Smooth muscle cell (in vitro differentiated cells): ENCODE data around the gene ANXA5. TPM values are rescaled to one million over a fixed set of nuclear protein-coding genes. Genes with fewer than 3 reads are reported as not detected.
A peak's percentile ranks its signal among the peaks of the same experiment; 100 is the strongest.

ENCODE experiments used
- DNase-seq: peaks from one replicate; lab custom pipeline; 2025; ENCODE audit not compliant: unreplicated experiment; lab: John Stamatoyannopoulos, UW
- H2AFZ ChIP-seq: fragments of 200-600 bp; sonication (generic); 2 replicates; pipeline ENCODE4 v1.6.0; 2016; ENCODE audit warnings: antibody characterized with exemption, low read depth, mild to moderate bottlenecking
- H3F3A ChIP-seq: fragments of 200-600 bp; sonication (generic); 2 replicates; pipeline ENCODE4 v1.6.0; 2017; ENCODE audit warnings: antibody characterized with exemption, low read depth
- H3K27ac ChIP-seq: fragments of 200-600 bp; sonication (generic); 2 replicates; pipeline ENCODE4 v1.5.1; 2016; ENCODE audit warnings: low read depth, mild to moderate bottlenecking
- H3K27me3 ChIP-seq: fragments of 200-600 bp; sonication (generic); 2 replicates; pipeline ENCODE4 v1.6.1; 2016; ENCODE audit warnings: low read depth, mild to moderate bottlenecking
- H3K36me3 ChIP-seq: fragments of 200-600 bp; sonication (generic); 2 replicates; pipeline ENCODE4 v1.5.1; 2016; ENCODE audit warnings: low read depth
- H3K4me1 ChIP-seq: fragments of 200-600 bp; sonication (generic); 2 replicates; pipeline ENCODE4 v1.5.1; 2016; ENCODE audit warnings: low read depth
- H3K4me2 ChIP-seq: fragments of 200-600 bp; sonication (generic); 2 replicates; pipeline ENCODE4 v1.6.0; 2016; ENCODE audit warnings: mild to moderate bottlenecking
- H3K4me3 ChIP-seq: fragments of 200-600 bp; sonication (generic); 2 replicates; pipeline ENCODE4 v1.5.1; 2016; ENCODE audit warnings: mild to moderate bottlenecking
- H3K79me2 ChIP-seq: fragments of 200-600 bp; sonication (generic); 2 replicates; pipeline ENCODE4 v1.6.0; 2016; ENCODE audit warnings: low read depth, mild to moderate bottlenecking
- H3K9ac ChIP-seq: fragments of 200-600 bp; sonication (generic); 2 replicates; pipeline ENCODE4 v1.6.0; 2016; ENCODE audit warnings: low read depth
- H3K9me3 ChIP-seq: fragments of 200-600 bp; sonication (generic); replicated peaks from 2 replicates; pipeline ENCODE4 v1.5.1; 2016; ENCODE audit warnings: low read depth
- H4K20me1 ChIP-seq: fragments of 200-600 bp; sonication (generic); 2 replicates; pipeline ENCODE4 v1.6.0; 2016; ENCODE audit warnings: low read depth
- CTCF ChIP-seq: fragments of 200-600 bp; sonication (generic); IDR thresholded peaks from 2 replicates; pipeline ENCODE4 v1.5.1; 2017; ENCODE audit warnings: borderline replicate concordance, mild to moderate bottlenecking, antibody characterized with exemption; ENCODE audit not compliant: insufficient read depth, poor library complexity, severe bottlenecking
- WGBS: methylation state at CpG from one replicate; pipeline ENCODE4 v1.1.7; 2016; ENCODE audit warnings: low lambda C conversion rate; 5-methylcytosine and 5-hydroxymethylcytosine counted together
- polyA plus RNA-seq: library from polyadenylated mRNA; unstranded; fragments of >200 nt; fragmentation: Nextera tagmentation; extraction: Ambion mirVana; gene quantifications from 2 replicates; pipeline ENCODE4 v1.2.1, GENCODE V29; 2016
- total RNA-seq: library from RNA; depleted of rRNA; stranded (reverse); fragments of >200 nt; gene quantifications from 2 replicates; pipeline ENCODE4 v1.2.3, GENCODE V29; 2014

The ANXA5 gene
- total RNA-seq, result 481 and 521 TPM in 2 replicates
- 586 and 597 TPM in 2 replicates for polyA plus RNA-seq

DNA sequence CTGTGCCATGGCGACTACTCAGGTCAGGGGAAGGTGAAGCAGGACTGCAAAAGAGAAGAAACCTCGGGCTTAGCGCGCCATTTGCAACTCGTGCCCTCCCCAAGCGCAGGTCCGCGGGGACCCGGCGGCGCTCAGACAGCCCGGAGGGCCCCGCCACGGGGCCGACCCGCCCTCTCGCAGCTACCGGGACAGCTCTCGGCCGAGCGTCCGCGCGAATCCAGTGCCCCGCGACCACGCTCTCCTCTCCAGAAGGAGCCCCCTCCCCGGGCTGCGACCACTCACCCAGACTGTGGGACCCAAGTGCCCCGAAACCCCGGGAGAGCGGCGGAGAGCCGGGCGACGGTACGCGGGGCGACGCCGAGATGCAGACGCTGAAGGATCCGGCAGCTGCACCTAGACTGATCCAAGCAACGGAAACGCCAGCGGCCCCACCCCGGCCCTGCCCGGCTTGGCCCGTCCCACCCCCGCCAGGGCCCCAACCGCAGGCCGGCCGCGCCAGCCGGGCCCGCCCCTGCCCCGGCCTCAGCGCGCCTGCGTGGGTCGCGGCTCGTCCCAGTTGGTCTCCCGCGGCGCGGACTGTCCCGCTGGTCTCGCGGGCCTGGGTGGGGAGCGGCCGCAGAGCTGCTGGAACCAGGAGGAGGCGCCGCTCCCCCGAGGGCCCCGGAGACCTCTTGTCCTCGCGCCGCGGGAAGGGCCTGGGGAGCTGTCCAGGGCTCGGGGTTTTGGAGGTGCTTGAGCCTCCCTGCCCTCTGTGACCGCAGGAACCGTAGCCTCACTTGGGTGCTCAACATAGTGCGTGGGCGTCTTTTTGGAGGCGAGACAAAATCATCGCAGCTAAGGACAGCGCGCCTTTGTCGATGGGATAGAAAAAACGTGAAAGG is at the start of gene ANXA5:
ANXA5 (minus strand) TSS at position 400 of the 881 bp plus-strand sequence; CDS start at position 9, 391 bp downstream.
- peak within 1 kb of the TSS; percentile 67 for H3K4me3 ChIP-seq
- H3K27me3 ChIP-seq, result no peaks in the 10 kb centered on the region
- peak within 1 kb of the TSS; percentile 96 for H3K9ac ChIP-seq
- H4K20me1 ChIP-seq, result peaks cover 39% of the 10 kb centered on the region
- H3K9me3 ChIP-seq, result no peaks in the 10 kb centered on the region
- H3K27ac ChIP-seq, result peak within 1 kb of the TSS; percentile 93
- WGBS, result 1% methylated on average over 63 of the region's 91 CpGs
- peaks cover 24% of the 10 kb centered on the region for H3F3A ChIP-seq
- TF ChIP-seq CTCF, result peak; percentile 38
- no peaks in the 10 kb centered on the region for H3K36me3 ChIP-seq
- peak; percentile 83 for DNase-seq
- peaks cover 15% of the 10 kb centered on the region for H3K4me1 ChIP-seq
- peaks cover 46% of the 10 kb centered on the region for H3K79me2 ChIP-seq
- peak within 1 kb of the TSS; percentile 30 for H2AFZ ChIP-seq
- peak within 1 kb of the TSS; percentile 91 for H3K4me2 ChIP-seq

GRCh38 chr4:121742794-121743193 is 46.0 kb upstream of the ANXA5 start:
- no peak for TF ChIP-seq CTCF
- no peaks in the 10 kb centered on the region for H3K36me3 ChIP-seq
- no peak overlapping the region for H3K9ac ChIP-seq
- no peak overlapping the region for H2AFZ ChIP-seq
- H3K4me2 ChIP-seq, result no peak overlapping the region
- no peak for DNase-seq
- H3K9me3 ChIP-seq, result no peaks in the 10 kb centered on the region
- no peaks in the 10 kb centered on the region for H3F3A ChIP-seq
- no peak overlapping the region for H3K4me3 ChIP-seq
- H3K27me3 ChIP-seq, result no peaks in the 10 kb centered on the region
- H4K20me1 ChIP-seq, result no peaks in the 10 kb centered on the region
- H3K79me2 ChIP-seq, result no peaks in the 10 kb centered on the region
- no peak overlapping the region for H3K27ac ChIP-seq
- WGBS, result 47% methylated on average over 3 of the region's 3 CpGs
- H3K4me1 ChIP-seq, result no peaks in the 10 kb centered on the region

DNA sequence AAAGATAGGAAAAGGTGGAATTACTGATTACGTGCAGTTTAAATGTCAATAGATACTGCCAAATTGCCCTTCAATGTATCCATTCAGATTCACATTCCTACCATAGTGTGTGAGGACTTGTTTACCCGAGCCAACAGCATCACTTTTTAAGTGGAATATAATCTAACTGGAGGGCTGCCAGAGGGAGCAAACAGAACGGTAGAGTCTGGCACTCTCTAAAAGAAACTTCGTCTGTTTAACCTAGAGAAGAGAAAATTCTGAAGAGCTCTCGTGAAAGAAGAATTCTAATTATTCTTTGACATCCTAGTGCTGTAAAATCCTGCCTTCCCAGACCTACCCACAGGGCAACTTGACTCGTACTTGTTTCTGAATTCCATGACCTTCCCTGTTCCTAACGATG is 45.0 kb upstream of the ANXA5 start:
- Histone ChIP-seq H3K36me3 (no peaks in the 10 kb centered on the region), H3K4me2 (no peak overlapping the region), H4K20me1 (no peaks in the 10 kb centered on the region), H3K27ac (no peak overlapping the region), H2AFZ (peak overlapping the region; percentile 66), H3K4me3 (no peak overlapping the region), H3K4me1 (no peaks in the 10 kb centered on the region), H3K9ac (no peak overlapping the region), H3K79me2 (no peaks in the 10 kb centered on the region), H3F3A (no peaks in the 10 kb centered on the region), H3K27me3 (no peaks in the 10 kb centered on the region), H3K9me3 (no peaks in the 10 kb centered on the region)
- no peak for TF ChIP-seq CTCF
- no peak for DNase-seq
- 32% methylated on average over 7 of the region's 7 CpGs for WGBS
